HG03108 (cell line): ENCODE data around the gene PARP12.

Source experiments
- ATAC-seq: cut with Tn5 transposase; IDR thresholded peaks from one replicate; pipeline ENCODE4 v1.9.1; 2021; ENCODE audit warnings: moderate library complexity; ENCODE audit not compliant: unreplicated experiment

The PARP12 gene

DNA sequence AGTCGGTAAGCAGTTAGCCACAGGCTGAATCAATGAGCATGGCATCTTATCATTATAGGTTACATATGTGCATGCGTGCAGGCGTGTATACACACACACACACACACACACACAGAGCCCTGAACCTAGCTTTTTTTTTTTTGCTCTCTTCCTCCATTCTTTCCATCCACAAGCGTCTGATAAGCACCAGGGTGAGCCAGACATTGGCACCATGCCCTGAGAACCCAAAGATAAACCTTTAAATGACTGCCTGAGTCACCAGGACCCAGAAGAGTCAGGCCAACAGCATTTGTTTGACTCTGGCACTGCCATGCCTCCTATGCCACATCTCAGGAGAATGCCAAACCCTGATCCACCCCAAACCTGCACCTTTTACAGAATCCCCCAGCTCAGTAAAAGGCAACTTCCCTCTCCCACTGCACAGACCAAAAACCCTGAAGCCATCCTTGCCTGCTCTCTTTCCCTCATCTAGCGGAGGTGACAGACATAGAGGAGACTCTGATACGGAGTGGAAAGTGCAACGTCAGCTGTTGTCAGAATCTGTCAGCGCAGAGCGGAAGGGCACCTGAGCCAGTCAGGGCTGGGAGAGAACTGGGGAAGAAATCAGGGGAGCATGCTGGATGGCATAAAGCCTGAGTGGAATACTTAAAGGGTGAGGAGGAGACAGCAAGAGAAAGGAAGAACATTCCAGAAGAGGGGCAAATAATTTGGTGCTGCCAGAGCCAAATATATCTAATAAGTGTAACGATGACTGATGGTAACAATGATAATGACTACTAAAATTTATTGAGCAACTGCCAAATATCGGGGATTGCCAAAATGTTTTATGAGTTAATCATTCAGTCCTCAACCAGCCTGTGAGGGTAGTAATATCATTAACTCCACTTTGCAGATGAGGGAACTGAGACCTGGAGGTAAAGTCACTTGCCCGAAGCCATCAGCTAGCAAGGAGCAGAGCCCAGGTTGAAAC lies 3.2 kb downstream of the PARP12 start:
- ATAC-seq, result no peak

- no peak for ATAC-seq
Observed at GRCh38 chr7:140058517-140058916, 4.2 kb downstream of the PARP12 start.

- no peak for ATAC-seq
Observed at GRCh38 chr7:140057143-140057535, 5.6 kb downstream of the PARP12 start.

DNA sequence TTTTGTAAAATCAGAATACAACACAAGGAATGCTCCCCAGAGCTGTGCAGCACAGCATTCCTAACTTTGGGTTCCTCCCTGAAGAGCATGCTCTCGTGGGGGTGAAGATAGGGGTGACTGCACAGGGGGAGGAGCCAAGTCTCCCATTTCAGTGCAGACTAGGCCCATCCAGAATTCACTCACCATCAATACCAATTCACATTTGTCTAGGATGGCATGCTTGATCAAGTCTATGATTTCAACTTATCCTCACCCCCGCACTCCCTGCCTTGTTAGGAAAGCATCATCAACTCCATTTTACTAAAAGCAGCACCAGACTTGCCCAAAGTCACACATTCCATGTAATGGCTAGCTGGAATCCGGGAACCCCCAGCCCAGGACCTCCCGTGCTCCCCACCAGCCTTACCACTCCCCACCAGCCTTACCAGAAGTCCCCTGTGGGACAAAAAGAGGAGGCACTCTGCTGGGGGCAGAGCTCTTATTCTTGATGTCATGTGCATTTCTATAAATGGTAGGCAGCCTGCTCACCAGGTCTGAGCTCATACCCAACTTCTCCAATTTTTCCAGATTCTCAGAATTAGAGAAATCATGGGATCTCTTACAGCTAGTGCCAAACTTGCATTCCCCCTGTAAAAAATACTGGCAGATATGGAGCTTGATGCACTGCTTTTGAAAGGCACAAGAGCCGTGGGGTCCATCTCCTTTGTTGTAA lies 6.2 kb downstream of the PARP12 start:
- ATAC-seq, result no peak

DNA sequence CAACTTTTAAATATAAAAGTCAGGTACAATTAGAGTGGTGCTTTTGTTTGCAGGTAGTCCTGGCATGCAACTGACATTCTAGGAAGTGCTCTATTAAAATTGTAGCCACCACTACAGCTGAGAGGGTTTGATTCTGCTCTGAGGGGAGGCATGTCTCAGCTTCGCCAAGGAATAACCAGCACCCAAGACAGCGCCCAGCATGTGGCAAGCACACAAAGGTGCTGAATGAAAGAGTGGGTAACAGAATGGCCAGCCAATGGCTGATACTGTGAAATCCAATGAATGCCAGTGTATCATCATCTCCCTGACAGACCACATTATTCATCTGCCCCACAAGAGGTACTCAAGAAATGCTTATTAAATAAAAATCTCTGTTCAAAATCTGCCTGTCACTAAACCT lies 6.9 kb downstream of the PARP12 start:
- no peak for ATAC-seq

- ATAC-seq, result no peak
Observed at GRCh38 chr7:140054751-140055150, 8.0 kb downstream of the PARP12 start.

DNA sequence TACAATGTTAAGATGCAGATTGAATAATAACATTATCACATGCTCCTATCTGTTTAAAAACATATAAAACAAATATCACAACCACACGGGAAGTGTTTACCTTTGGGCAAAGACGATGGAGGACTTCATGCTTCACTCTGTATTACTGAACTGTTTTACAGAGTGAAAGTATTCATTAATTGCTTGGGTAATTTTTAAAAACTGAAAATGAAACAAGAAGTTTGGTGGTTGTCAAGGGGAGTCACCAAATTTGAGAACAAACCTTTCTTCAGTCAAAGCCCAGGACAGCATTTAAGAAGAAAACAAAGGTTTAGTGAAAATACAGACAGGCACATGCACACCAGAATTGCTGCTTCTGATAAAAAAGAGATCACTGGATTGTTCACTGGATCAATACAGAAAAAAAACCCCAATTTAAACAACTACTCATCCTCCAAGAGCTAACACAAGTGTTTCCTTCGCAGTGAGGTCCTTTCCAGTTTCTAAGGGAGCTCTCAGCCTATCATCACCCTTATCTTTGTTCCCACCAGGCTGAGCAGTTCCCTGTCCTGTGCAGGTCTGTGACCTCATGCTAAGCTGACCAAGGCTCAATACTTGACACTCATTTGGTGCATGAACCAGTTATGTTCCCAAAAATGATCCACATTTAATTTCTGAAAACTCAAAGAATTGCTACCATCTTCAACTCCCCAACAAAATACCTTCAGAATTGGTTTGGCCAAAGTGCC lies 8.8 kb downstream of the PARP12 start:
- ATAC-seq, result peak; percentile 95

DNA sequence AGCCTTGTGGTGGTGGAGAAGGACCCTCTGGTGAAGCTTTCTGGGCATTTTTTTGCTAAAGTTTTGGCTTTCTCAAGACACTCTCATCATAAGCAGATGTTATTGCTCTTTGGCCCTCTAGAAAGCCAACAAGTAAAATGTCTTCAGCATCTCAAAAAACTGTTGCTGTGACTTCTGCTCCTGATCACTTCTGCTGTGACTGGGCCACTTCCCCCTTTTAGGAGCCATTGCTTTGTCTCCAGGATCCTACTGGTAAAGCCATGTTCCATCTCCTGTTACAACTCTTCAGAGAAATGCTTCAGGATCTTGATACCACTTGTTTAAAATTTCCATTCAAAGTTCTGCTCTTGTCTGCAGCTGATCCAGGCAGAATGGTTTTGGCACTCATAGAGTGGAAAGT lies 10.9 kb downstream of the PARP12 start:
- no peak for ATAC-seq

- no peak for ATAC-seq
Observed at GRCh38 chr7:140050100-140050499, 12.7 kb downstream of the PARP12 start.

DNA sequence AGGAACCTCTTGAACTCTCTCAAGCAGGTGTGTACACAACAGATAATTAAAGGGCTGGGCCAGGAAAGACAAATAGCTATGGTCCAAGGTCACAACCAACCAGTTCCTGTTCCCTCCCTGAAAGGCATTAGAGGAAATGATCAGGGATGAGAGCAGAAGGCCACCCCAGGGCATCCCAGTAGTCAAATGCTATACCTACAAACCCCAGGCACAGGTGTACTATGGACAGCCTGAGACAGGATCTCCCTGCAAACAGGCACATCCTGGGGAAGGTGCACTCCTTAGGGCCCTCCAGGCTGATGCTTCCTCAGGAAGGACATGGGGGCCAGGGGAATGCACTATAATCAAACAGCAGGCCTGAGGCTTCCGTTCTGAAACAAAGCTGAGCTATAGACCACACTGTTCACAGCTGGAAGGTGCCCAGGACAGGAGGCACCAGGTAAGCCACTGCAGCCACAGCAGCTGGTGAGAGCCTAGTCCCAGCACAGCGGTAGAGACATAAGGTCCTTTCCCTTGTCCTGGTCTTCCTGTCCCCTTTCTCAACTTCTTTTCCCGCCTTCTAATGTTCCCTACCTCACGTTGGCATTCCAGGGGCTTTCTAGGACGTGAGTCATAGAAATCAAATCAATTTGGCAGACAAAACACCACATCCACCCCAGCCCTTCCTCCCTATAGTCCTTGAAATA lies 13.3 kb downstream of the PARP12 start:
- ATAC-seq, result no peak

DNA sequence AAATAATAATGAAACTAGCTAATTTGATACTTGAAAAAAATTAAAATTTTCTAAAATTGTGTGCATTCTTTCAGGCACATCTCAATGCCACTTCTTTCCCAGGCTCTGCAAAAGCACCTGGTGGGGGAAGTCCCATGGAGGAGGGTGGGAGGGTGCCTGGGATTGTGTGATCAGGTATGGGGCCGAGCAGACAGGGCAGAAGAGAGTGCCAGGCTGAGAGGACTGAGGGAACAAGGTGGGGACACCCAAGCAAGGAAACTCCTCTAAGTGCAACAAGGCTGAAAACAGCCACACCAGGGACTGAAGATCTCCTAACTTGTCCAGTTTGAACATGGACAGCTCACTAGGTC lies 13.8 kb downstream of the PARP12 start:
- no peak for ATAC-seq

GRCh38 chr7:140048138-140048537 lies 14.6 kb downstream of the PARP12 start:
- no peak for ATAC-seq

- no peak for ATAC-seq
Observed at GRCh38 chr7:140047197-140047596, 15.6 kb downstream of the PARP12 start.

- ATAC-seq, result no peak
Observed at GRCh38 chr7:140045697-140046096, 17.1 kb downstream of the PARP12 start.

GRCh38 chr7:140044251-140044650 lies 18.5 kb downstream of the PARP12 start:
- ATAC-seq, result no peak

GRCh38 chr7:140042386-140042670 lies 20.4 kb downstream of the PARP12 start:
- no peak for ATAC-seq

- no peak for ATAC-seq
Observed at GRCh38 chr7:140041659-140042385, 20.9 kb downstream of the PARP12 start.

DNA sequence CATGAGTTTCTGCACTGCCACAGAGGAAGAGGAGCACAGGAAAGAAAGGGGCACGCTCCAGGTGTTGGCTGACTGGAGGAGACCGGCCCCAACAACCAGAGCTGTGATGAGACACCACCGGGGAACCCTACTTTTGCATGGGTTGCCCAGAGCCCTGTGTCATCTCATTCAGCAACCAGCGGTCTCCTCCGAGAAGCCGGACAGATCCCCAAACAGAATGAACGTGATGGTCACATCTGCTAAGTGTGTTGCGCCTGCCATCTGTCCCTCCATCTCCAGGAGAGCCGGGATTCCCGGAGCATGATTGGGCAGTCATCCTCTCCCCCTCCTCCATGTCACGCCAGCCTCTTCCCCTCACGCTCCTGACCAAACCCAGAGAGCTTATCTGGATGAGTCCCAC lies 22.9 kb downstream of the PARP12 start:
- no peak for ATAC-seq

DNA sequence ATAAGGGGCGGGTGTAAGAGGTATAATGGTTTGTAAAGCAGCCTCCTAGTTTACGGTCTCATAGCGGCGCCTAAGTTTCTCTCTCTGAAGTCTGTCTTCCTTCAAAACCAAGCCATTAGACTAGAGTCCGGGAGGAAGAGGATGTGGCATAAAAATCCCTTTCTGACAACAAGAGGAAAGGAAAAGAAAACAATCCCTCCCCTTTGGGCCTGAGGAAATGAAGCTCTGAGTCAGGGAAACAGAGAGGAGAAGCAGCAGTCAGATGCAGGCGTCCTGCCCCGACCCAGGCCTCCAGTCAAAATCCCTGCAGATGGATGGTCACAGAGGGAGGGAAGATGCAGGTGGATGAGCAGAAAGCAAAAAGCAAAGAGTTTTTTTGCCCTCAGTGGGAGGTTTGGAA lies 23.7 kb downstream of the PARP12 start:
- ATAC-seq, result no peak

DNA sequence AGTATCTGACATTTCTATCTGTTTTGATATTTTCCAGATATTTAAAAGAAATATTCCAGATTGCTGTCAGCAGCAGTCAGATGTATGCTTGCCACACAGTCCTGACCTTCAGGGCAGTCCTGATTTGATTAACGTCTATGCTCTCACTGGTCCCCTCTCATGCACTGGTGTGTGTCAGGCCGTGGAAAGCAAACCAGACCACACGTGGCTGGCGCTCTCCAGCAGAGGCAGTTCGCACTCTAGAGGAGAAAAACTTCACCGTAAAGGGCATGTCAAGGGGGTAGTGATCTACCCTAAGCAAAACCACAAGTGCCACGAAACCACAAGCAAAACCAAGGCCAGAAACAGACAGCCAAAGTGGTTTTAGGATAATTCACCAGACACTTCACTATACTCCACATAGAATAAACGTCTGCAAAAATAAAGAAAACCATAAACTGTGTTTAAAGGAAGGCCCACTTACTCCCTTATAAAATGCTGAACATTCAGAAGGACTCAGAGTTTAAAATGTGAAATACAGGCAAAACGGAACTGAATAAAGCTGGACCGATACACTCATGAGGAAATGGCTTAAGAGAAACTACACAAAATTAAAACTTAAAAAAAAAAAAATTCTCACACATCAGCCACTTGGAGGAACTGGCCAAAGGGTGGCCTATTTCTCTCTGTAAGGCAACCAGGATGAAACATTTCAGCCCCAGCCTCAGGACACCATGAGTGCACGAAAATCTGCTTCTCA lies 26.4 kb downstream of the PARP12 start:
- no peak for ATAC-seq
